OCI-LY3 (cell line): ENCODE measurements around the gene TPM4.

Source experiments
- H2AFZ ChIP-seq: fragments of 200-600, 300-600 bp; shearing (Covaris generic); 2 replicates; pipeline ENCODE4 v1.6.0; 2014; ENCODE audit warnings: antibody characterized with exemption, low read depth, low read length
- H3K27ac ChIP-seq: fragments of 200-600, 300-600 bp; sonication (generic); 2 replicates; pipeline ENCODE4 v1.5.1; 2014; ENCODE audit warnings: mild to moderate bottlenecking, low read length, moderate library complexity, mixed read lengths
- H3K27me3 ChIP-seq: fragments of 200-600, 300-600 bp; sonication (generic); 2 replicates; pipeline ENCODE4 v1.6.1; 2014; ENCODE audit warnings: low read depth, low read length, mixed read lengths
- H3K36me3 ChIP-seq: fragments of 200-600, 300-600 bp; sonication (generic); replicated peaks from 2 replicates; pipeline ENCODE3; 2014; ENCODE audit warnings: low read depth, low read length, mixed read lengths
- H3K4me1 ChIP-seq: fragments of 300-600, 200-600 bp; sonication (generic); 2 replicates; pipeline ENCODE4 v1.6.1; 2014; ENCODE audit warnings: low read length, mixed read lengths
- H3K4me2 ChIP-seq: fragments of 200-600, 300-600 bp; sonication (generic); 2 replicates; pipeline ENCODE4 v1.6.1; 2014; ENCODE audit warnings: low read length, mixed read lengths
- H3K4me3 ChIP-seq: fragments of 300-600, 200-600 bp; sonication (generic); 2 replicates; pipeline ENCODE4 v1.5.1; 2014; ENCODE audit warnings: antibody characterized with exemption, mild to moderate bottlenecking, low read length, moderate library complexity
- H3K79me2 ChIP-seq: fragments of 300-600, 200-600 bp; shearing (Covaris generic); 2 replicates; pipeline ENCODE4 v1.6.1; 2014; ENCODE audit warnings: mild to moderate bottlenecking, low read length, mixed read lengths
- H3K9ac ChIP-seq: fragments of 300-600, 200-600 bp; shearing (Covaris generic); 2 replicates; pipeline ENCODE4 v1.6.0; 2014; ENCODE audit warnings: mild to moderate bottlenecking, low read length, moderate library complexity
- H3K9me3 ChIP-seq: fragments of 200-600, 300-600 bp; shearing (Covaris generic); 2 replicates; pipeline ENCODE4 v1.6.1; 2014; ENCODE audit warnings: low read length, mixed read lengths; ENCODE audit not compliant: insufficient read depth
- H4K20me1 ChIP-seq: fragments of 200-600, 300-600 bp; sonication (generic); 2 replicates; pipeline ENCODE4 v1.6.1; 2016; ENCODE audit warnings: low read length, mixed read lengths; ENCODE audit not compliant: insufficient read depth
- EZH2phosphoT487 ChIP-seq: fragments of 200-600 bp; shearing (Covaris generic); IDR thresholded peaks from 2 replicates; pipeline ENCODE4 v1.6.1; 2018; ENCODE audit warnings: antibody characterized with exemption, mixed run types, low read depth
- TF ChIP-seq, protein P1 (sequence below): fragments of 200-600, 300-600 bp; sonication (generic); IDR thresholded peaks from 2 replicates; pipeline ENCODE4 v1.5.1; 2014; ENCODE audit warnings: antibody characterized with exemption, low read length, low read depth

TPM4 gene

DNA sequence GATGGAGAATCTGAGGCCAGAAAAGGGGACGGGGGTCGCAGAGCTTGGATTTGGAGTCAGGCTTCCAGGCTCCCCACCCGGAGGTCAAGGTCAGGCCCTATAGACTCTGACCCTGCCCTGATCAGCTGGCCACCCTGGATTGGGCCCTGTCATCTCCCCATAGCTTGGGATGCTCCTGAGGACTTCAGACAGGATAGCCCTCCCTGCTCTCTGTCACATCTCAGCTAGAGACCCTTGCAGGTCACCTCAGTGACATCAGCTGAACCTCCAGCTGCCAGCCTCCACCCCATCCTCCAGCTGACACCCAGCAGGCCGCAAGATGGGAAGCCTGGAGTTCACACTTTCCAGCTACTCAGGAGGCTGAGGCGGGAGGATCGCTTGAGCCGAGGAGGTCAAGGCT, 2.8 kb upstream of the TPM4 start:
- Histone ChIP-seq H3K9ac (no peak overlapping the region), H3K4me3 (no peak overlapping the region), H3K9me3 (no peaks in the 10 kb centered on the region), H3K4me2 (no peak overlapping the region), H2AFZ (no peak overlapping the region), H3K27me3 (no peaks in the 10 kb centered on the region), H3K79me2 (peaks cover 30% of the 10 kb centered on the region), H4K20me1 (no peaks in the 10 kb centered on the region), H3K36me3 (peaks cover 13% of the 10 kb centered on the region), H3K4me1 (peaks cover 55% of the 10 kb centered on the region), H3K27ac (no peak overlapping the region)
- TF ChIP-seq, protein P1, sequence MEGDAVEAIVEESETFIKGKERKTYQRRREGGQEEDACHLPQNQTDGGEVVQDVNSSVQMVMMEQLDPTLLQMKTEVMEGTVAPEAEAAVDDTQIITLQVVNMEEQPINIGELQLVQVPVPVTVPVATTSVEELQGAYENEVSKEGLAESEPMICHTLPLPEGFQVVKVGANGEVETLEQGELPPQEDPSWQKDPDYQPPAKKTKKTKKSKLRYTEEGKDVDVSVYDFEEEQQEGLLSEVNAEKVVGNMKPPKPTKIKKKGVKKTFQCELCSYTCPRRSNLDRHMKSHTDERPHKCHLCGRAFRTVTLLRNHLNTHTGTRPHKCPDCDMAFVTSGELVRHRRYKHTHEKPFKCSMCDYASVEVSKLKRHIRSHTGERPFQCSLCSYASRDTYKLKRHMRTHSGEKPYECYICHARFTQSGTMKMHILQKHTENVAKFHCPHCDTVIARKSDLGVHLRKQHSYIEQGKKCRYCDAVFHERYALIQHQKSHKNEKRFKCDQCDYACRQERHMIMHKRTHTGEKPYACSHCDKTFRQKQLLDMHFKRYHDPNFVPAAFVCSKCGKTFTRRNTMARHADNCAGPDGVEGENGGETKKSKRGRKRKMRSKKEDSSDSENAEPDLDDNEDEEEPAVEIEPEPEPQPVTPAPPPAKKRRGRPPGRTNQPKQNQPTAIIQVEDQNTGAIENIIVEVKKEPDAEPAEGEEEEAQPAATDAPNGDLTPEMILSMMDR = no peak
- TF ChIP-seq EZH2phosphoT487 = no peak

DNA sequence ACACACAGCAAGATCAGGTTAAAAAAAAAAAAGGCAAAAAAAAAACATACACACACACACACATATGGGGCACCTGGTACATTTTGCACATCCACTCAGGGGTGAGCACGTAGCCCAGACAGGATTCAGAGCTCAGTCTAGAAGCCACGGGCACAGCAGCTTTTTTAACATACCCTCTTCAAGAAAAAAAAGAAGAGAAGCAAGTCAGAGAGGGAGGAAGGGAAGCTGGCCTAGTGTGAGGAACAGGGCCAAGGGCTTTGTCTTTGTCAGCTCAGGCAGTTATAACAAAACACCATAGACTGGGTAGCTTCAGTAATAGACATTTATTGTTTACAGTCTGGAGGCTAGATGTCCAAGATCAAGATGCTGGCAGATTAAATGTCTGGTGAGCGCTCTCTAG, 2.3 kb upstream of the TPM4 start:
- Histone ChIP-seq H3K27ac (peak overlapping the region; percentile 40; the same call in 1 of the 2 replicates), H3K4me2 (no peak overlapping the region), H3K4me1 (peaks cover 56% of the 10 kb centered on the region), H2AFZ (no peak overlapping the region), H3K4me3 (no peak overlapping the region), H3K79me2 (peaks cover 35% of the 10 kb centered on the region), H3K36me3 (peaks cover 15% of the 10 kb centered on the region), H3K9ac (no peak overlapping the region), H3K9me3 (no peaks in the 10 kb centered on the region), H3K27me3 (no peaks in the 10 kb centered on the region), H4K20me1 (peaks cover under 1% of the 10 kb centered on the region)
- TF ChIP-seq EZH2phosphoT487 = no peak
- TF ChIP-seq, protein P1 = no peak

DNA sequence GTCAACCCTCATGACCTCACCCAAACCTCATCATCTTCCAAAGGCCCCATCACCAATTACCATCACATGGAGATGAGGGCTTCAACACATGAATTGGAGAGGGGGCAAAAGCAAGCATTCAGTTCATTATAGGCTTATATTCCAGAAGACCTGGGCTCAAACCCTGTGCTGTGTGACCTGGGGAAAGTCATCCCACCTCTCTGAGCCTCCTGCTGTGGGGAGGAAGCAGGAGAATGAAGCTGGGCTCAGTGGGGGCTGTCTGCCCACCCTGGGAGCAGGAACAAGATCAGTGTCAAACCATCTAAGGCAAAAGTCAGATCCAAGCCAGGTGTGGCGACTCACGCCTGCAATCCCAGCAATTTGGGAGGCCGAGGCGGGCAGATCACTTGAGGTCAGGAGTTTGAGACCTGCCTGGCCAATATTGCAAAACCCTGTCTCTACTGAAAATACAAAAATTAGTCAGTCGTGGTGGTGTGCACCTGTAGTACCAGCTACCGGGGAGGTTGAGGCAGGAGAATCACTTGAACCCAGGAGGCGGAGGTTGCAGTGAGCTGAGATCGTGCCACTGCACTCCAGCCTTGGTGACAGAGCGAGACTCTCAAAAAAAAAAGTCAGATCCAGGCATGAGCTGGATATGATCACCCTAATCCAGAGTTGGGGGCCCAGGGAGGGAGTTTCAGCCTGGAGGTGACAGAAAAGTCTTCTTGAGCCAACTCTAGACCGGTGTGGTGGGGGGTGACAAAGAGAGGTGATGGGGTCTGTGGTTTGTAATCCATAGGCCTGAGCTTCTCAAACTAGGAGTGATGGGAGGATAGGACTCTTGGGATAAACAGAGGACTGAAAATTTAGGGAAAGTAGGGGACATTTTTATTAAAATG, 1.6 kb upstream of the TPM4 start:
- Histone ChIP-seq H3K79me2 (peaks cover 42% of the 10 kb centered on the region), H3K9me3 (no peaks in the 10 kb centered on the region), H3K27ac (peak overlapping the region; percentile 40; the same call in 1 of the 2 replicates), H3K27me3 (no peaks in the 10 kb centered on the region), H3K4me3 (peak overlapping the region; percentile 84; the same call in 1 of the 2 replicates), H3K36me3 (peaks cover 20% of the 10 kb centered on the region), H4K20me1 (peaks cover 7% of the 10 kb centered on the region), H3K4me2 (peak overlapping the region; percentile 81), H3K4me1 (peaks cover 56% of the 10 kb centered on the region), H2AFZ (no peak overlapping the region), H3K9ac (peak overlapping the region; percentile 88; the same call in 1 of the 2 replicates)
- TF ChIP-seq, protein P1 = no peak
- no peak for TF ChIP-seq EZH2phosphoT487

DNA sequence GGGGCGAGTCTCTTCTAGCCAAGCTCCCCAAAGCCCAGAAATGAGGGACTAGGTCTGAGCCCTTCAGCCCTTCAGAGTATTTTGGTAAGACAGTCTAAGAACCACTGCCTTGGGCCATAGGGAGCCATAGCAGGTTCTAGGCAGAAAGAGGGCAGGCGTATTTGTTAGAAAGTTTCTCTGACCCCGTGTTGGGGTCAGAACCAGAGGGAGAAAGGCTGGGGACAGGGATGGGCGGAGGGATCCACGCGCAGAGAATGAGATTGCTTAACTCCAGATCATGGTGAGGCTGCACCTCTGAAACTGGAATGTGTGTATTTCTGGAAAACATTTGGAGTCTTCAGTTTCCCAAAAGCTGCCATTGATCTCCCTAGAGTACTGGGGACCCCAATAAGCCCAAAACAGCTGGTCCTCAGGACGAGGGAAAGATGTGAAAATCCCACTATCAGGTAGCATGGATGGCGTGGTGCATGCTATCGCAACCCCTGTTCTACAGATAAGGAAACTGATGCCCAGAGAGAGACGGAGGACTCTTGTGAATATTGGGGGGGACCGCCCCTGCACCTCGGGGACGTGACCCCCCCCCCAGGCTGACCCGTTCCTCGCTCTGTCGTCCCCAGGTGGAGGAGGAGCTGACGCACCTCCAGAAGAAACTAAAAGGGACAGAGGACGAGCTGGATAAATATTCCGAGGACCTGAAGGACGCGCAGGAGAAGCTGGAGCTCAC, 703 bp upstream of the TPM4 start:
- peaks cover 28% of the 10 kb centered on the region for H3K36me3 ChIP-seq
- peaks cover 56% of the 10 kb centered on the region for H3K4me1 ChIP-seq
- peak overlapping the region; percentile 84 for H3K4me3 ChIP-seq
- peak overlapping the region; percentile 88 for H3K9ac ChIP-seq
- H4K20me1 ChIP-seq = peaks cover 16% of the 10 kb centered on the region
- TF ChIP-seq EZH2phosphoT487 = no peak
- TF ChIP-seq, protein P1 = no peak
- H2AFZ ChIP-seq = no peak overlapping the region
- H3K27ac ChIP-seq = peak overlapping the region; percentile 67
- no peaks in the 10 kb centered on the region for H3K9me3 ChIP-seq
- H3K4me2 ChIP-seq = peak overlapping the region; percentile 81
- no peaks in the 10 kb centered on the region for H3K27me3 ChIP-seq
- H3K79me2 ChIP-seq = peaks cover 51% of the 10 kb centered on the region
